OCI-LY1 (cell line): Measurements from ENCODE around the gene CASP10.

Source experiments
- H2AFZ ChIP-seq: fragments of 200-600 bp; sonication (generic), shearing (Covaris generic); 2 replicates; pipeline ENCODE4 v1.6.0; 2014; ENCODE audit warnings: antibody characterized with exemption, mild to moderate bottlenecking, low read length
- H3F3A ChIP-seq: fragments of 200-600 bp; sonication (generic), shearing (Covaris generic); 2 replicates; pipeline ENCODE4 v1.6.0; 2014; ENCODE audit warnings: mild to moderate bottlenecking, antibody characterized with exemption, low read length, moderate library complexity; ENCODE audit not compliant: insufficient read depth
- H3K27ac ChIP-seq: fragments of 200-600 bp; sonication (generic); 2 replicates; pipeline ENCODE4 v1.5.1; 2014; ENCODE audit warnings: low read length, mixed run types, mild to moderate bottlenecking, low read depth; ENCODE audit not compliant: poor library complexity, severe bottlenecking
- H3K27me3 ChIP-seq: fragments of 200-600 bp; sonication (generic); 2 replicates; pipeline ENCODE4 v1.6.0; 2014; ENCODE audit warnings: antibody characterized with exemption, mild to moderate bottlenecking, low read length, moderate library complexity; ENCODE audit not compliant: insufficient read depth
- H3K36me3 ChIP-seq: fragments of 200-600 bp; sonication (generic); 2 replicates; pipeline ENCODE4 v1.6.1; 2014; ENCODE audit warnings: mild to moderate bottlenecking, antibody characterized with exemption, low read length, moderate library complexity, mixed read lengths; ENCODE audit not compliant: insufficient read depth
- H3K4me1 ChIP-seq: fragments of 200-600 bp; sonication (generic); 2 replicates; pipeline ENCODE4 v1.5.1; 2014; ENCODE audit warnings: mild to moderate bottlenecking, low read length, moderate library complexity; ENCODE audit not compliant: insufficient read depth, severe bottlenecking
- H3K4me2 ChIP-seq: fragments of 200-600 bp; sonication (generic), shearing (Covaris generic); 2 replicates; pipeline ENCODE4 v1.6.1; 2014; ENCODE audit warnings: low read length
- H3K4me3 ChIP-seq: fragments of 200-600 bp; sonication (generic); 2 replicates; pipeline ENCODE4 v1.5.1; 2014; ENCODE audit warnings: low read length, low read depth, mild to moderate bottlenecking, mixed read lengths; ENCODE audit not compliant: poor library complexity, severe bottlenecking
- H3K79me2 ChIP-seq: fragments of 200-600 bp; shearing (Covaris generic); 2 replicates; pipeline ENCODE4 v1.6.1; 2016; ENCODE audit warnings: mixed run types, low read length, mixed read lengths; ENCODE audit not compliant: insufficient read depth
- H3K9ac ChIP-seq: fragments of 200-600 bp; sonication (generic), shearing (Covaris generic); 2 replicates; pipeline ENCODE4 v1.6.1; 2014; ENCODE audit warnings: mild to moderate bottlenecking, low read length, mixed read lengths
- H3K9me2 ChIP-seq: fragments of 200-600 bp; sonication (generic), shearing (Covaris generic); 2 replicates; pipeline ENCODE4 v1.6.1; 2014; ENCODE audit warnings: low read depth, mild to moderate bottlenecking, low read length, mixed read lengths
- H3K9me3 ChIP-seq: fragments of 200-600 bp; shearing (Covaris generic); 2 replicates; pipeline ENCODE4 v1.6.1; 2014; ENCODE audit warnings: low read length, mixed read lengths
- H4K20me1 ChIP-seq: fragments of 200-600 bp; sonication (generic), shearing (Covaris generic); 2 replicates; pipeline ENCODE4 v1.6.0; 2016; ENCODE audit warnings: mild to moderate bottlenecking, low read length; ENCODE audit not compliant: insufficient read depth
- CTCF ChIP-seq: fragments of 200-600 bp; sonication (generic), shearing (Covaris generic); IDR thresholded peaks from 2 replicates; pipeline ENCODE4 v1.5.1; 2017; ENCODE audit warnings: mild to moderate bottlenecking, antibody characterized with exemption, low read length, moderate library complexity, mixed read lengths
- EZH2 ChIP-seq: fragments of 200-600 bp; sonication (generic), shearing (Covaris generic); IDR thresholded peaks from 2 replicates; pipeline ENCODE4 v1.8.0; 2017; ENCODE audit warnings: borderline replicate concordance, mixed run types, mild to moderate bottlenecking, antibody characterized with exemption, low read length, moderate library complexity, mixed read lengths

Gene CASP10

GRCh38 chr2:201275990-201276389 is 93.0 kb downstream of the CASP10 start:
- H3F3A ChIP-seq: no peaks in the 10 kb centered on the region
- no peaks in the 10 kb centered on the region for H3K27me3 ChIP-seq
- H2AFZ ChIP-seq: no peak overlapping the region
- no peak overlapping the region for H3K9ac ChIP-seq
- H3K4me1 ChIP-seq: no peaks in the 10 kb centered on the region
- no peak overlapping the region for H3K27ac ChIP-seq
- no peaks in the 10 kb centered on the region for H3K9me3 ChIP-seq
- no peak overlapping the region for H3K4me2 ChIP-seq
- TF ChIP-seq EZH2 (no peak), CTCF (no peak)
- H3K79me2 ChIP-seq: no peaks in the 10 kb centered on the region
- no peaks in the 10 kb centered on the region for H4K20me1 ChIP-seq
- no peak overlapping the region for H3K4me3 ChIP-seq
- peaks cover 96% of the 10 kb centered on the region for H3K36me3 ChIP-seq
- no peaks in the 10 kb centered on the region for H3K9me2 ChIP-seq

- H3K36me3 ChIP-seq: peaks cover 91% of the 10 kb centered on the region
- H3K9me2 ChIP-seq: no peaks in the 10 kb centered on the region
- no peaks in the 10 kb centered on the region for H3K4me1 ChIP-seq
- H3K9me3 ChIP-seq: no peaks in the 10 kb centered on the region
- no peak overlapping the region for H3K4me3 ChIP-seq
- H3K27me3 ChIP-seq: no peaks in the 10 kb centered on the region
- H2AFZ ChIP-seq: no peak overlapping the region
- no peaks in the 10 kb centered on the region for H3F3A ChIP-seq
- H3K9ac ChIP-seq: no peak overlapping the region
- no peaks in the 10 kb centered on the region for H3K79me2 ChIP-seq
- no peak overlapping the region for H3K27ac ChIP-seq
- TF ChIP-seq EZH2 (no peak), CTCF (no peak)
- H3K4me2 ChIP-seq: no peak overlapping the region
- no peaks in the 10 kb centered on the region for H4K20me1 ChIP-seq
Measured at GRCh38 chr2:201276511-201276910, 93.6 kb downstream of the CASP10 start.
